GM18873 (cell line): ENCODE results near the gene LIN7C.
"Not testable (repeated sequence)": the region's sequence is repeated elsewhere in the genome, so short reads cannot be mapped to it uniquely, and the experiment has no call there.

Source experiments
- ATAC-seq: cut with Tn5 transposase; IDR thresholded peaks from one replicate; pipeline ENCODE4 v1.9.1; 2021; ENCODE audit warnings: mild to moderate bottlenecking, moderate library complexity, moderate number of reproducible peaks; ENCODE audit not compliant: unreplicated experiment, low FRiP score

Gene LIN7C, protein sequence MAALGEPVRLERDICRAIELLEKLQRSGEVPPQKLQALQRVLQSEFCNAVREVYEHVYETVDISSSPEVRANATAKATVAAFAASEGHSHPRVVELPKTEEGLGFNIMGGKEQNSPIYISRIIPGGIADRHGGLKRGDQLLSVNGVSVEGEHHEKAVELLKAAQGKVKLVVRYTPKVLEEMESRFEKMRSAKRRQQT

DNA sequence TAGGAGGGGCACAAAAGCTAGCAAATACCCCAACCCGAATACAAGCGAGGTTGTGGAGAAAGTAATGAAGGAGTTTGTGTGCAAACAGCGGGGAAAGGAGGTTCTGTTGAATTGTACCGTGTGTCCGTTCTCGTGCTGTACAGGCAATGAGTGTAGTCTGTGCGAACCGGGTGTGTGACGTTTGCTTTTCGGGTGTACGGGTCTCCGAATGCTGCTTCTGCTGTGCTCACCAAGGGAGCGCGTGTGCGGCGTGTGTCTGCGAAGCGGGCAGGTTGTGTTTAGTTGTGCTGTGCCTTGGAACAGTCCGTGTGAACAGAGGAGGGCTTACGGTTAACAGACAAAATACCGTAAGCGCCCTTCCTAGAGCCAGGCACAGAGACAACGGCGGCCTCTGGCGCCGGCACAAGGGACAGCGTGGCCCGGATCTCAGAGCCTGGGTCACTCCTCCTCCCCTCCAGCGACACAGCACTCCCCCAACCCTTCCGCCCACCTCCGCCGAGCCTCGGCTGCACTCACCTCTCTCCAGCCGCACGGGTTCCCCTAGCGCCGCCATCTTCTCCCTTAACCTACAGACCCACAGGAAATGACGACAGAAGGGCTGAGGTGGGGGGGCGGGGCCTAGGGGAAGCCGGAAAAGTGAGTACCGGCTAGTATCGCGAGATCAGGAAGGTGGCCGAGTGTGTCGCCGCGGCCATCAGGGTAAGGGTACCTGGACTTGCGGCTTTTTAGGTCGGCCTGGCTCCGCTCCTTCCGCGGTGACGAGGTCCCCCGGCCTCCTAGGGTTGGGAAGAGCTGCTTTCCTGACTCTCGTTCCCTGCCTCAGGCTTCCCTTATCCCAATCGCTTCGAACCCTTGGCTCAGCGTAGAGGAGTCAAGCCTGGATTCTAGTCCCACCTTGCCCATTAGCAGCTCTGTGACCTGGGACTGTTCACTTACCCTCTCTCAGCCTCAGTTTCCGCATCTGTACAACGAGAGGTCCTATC, at the start of gene LIN7C:
Gene LIN7C, minus strand, starts transcription at position 570 of the 983 bp plus-strand sequence. Its CDS starts 17 bp downstream, at position 553.
- ATAC-seq, result peak; percentile 95

DNA sequence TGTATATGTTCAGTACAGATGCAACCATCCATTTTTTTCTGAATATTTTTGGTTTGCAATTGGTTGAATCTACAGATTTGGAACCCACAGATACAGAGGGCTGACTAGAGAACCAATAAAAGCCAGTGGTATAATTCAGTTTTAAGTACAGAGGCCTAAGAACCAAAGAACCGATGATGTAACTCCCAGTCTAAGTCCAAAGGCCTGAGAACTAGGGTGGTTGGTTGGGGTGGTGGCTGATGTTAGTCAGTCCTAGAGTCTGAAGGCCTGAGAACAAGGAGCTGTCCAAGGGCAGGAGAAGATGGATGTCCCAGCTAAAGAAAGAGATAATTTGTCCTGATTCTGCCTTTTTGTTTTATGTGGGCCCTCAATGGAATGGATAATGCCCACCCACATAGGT, 48.7 kb upstream of the LIN7C start:
- ATAC-seq, result no peak

DNA sequence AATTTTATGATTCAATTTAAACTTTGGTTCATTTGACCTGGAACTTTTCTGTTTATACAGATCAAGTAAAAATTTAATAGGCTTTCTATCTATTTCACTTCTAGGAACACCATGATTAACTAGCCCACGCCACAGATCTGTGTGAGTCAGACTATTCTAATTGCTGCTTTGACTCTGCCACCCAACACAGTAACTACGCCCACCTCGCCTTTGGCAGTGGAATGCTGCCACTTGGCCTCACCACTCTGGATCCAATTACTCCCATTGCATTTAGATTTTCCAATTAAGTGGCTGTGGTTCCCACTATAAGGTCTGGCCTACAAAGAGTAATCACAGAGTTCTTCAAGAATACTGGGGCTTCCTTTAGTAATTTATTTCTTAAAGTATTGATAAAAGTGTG, 46.6 kb upstream of the LIN7C start:
- no peak for ATAC-seq

DNA sequence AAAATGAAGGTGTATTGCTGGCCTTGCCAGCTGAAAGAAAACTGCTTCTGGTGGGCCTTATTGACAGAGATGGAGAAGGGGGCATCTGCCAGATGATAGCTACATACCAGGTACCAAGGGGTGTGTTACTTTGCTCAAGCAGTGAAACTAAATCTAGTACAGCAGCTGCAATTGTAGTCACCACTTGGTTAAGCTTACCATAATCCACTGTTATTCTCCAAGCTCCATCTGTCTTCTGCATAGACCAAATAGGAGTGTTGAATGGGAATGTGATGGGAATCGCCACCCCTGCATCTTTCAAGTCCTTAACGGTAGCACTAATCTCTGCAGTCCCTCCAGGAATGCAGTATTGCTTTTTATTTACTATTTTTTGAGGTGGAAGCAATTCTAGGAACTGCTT, 45.8 kb upstream of the LIN7C start:
- no peak for ATAC-seq

DNA sequence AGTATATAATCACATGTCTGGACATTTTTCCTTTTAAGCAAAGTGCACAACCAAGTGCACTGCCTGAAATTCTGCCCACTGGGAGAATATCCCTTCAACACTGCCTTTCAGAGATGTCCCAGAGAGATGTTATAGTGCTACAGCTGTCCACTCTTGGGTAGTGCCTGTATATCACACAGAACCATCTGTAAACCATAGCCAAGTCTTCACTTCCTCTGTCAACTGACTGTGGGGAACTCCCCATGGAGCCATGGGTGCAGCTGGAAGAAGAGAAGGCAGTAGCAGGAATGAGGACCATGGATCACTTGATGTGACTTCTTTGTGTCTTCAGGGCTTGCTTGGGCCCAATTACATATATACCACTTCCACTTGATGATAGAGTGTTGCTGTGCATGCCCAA, 44.6 kb upstream of the LIN7C start:
- no peak for ATAC-seq

DNA sequence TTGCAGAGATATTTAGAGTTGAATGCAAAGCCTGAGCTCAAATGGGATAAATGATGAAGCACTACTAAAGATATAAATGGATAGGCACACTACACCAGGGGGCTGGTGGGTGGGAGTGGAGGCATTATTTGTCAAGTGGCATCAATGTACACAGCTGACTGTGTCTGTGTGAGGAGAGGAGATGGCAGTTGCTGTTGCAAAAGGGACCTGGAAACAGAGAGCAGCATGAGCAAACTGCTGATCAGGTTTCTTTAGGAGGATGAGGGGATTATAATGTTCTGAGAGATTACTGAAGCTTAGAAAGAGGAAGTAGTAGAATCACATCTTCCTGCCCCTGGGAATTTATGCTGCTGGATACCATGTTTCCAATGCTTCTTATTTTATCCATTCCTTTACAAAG, 39.4 kb upstream of the LIN7C start:
- ATAC-seq, result no peak

DNA sequence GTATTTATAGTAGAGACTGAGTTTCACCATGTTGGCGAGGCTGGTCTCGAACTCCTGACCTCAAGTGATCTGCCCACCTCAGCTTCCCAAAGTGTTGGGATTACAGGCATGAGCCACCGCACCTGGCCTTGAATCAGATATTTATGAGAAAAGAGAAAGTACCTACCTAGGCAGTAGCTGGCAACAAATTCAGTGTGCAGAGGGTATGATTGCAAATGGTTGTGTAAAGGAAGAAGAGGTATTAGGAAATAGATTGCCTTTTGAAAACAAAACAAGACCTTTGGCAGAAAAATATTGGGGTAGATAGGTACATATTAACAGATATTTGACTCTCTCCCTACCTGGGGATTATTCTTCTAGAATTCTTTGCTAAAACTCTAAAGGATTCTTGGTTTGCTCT, 38.5 kb upstream of the LIN7C start:
- ATAC-seq, result no peak

DNA sequence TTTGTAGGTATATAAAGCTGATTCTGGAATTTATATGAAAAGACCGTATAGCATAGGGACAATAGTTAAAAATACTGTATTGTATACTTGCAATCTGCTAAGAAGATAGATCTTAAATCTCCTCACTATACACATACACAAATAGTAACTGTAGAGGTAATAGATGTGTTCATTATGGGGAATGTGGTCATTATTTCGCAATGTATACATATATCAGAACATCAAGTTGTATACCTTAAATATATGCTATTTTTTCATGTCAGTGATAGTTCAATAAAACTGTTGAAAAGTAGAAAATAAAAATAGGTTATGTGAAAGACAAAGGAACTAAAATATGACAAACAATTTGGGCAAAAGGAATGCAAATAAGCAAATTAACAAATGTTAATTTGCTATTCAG, 35.2 kb upstream of the LIN7C start:
- no peak for ATAC-seq

DNA sequence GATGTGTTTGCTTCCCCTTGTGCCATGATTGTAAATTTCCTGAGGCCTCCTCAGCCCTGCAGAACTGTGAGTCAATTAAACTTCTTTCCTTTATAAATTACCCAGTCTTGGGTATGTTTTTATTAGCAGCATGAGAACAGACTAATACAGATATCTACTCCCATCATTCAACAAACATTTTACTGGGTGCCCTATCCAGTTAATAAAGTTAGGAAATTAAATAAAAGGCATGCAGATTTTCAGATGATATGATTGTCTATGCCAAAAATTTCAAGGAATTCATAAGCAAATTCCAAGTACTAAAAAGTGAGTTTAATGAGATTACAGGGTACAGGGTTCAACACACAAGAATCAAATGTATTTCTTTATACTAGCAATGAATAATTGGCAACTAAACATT, 33.5 kb upstream of the LIN7C start:
- no peak for ATAC-seq

DNA sequence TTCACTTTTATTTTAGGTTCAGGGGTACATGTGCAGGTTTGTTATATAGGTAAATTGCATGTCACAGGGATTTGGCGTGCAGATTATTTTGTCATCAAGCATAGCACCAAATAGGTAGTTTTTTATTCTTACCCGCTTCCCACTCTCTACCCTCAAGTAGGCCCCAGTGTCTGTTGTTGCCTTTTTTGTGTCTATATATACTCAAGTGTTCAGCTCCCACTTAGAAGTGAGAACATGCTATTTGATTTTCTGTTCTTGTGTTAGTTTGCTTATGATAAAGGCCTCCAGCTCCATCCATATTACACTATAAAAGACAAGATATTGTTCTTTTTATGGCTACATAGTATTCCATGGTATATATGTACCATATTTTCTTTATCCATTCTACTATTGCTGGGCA, 28.5 kb upstream of the LIN7C start:
- ATAC-seq, result no peak

DNA sequence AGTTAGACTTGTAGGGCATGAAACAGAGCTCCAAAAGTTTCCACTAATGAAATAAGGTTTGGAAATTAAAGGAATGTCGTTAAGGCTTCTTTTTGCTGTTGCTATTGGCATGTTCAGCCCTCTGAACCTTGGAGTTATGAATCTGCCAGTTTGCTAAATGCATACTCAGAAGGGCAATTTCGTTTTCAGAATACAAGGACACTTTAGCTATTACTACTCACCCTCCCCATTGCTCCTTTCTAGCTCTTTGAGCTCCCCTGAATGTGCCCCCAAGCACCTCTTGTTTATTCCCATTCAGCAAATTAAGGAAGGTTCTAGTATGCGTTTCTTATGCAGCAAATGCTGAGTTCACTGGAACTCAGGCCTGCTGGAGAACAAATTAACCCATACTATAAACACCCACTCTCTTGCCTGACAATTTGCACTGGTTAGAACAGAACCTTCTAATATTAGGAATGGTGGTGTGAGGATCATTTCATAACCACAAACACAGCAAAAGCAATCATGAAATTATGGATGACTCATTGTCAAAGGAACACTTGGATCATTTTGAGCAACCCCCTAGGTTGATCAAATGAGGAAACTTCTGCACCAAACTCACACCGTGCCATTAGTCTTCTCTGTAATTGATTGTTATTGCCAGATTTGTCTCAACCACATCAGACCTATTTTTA, 26.2 kb upstream of the LIN7C start:
- no peak for ATAC-seq

DNA sequence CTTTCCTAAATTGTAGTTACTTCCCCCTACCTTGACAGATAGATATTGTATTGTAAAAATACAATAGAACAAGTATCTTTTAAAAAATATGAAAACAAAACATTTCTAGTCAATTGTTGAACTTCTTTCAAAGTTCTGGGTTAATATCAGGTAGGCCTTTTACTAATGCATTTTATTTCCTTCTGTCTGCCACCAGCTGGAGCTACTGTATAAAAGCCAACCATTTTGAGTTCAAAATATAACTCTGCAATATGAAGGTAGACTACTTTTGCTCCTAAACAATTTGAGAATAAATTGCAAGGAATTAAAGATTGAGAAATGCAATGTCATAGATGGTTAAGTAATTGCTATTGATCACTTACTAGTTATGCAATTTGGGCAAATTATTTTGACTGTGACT, 22.1 kb upstream of the LIN7C start:
- ATAC-seq, result no peak

DNA sequence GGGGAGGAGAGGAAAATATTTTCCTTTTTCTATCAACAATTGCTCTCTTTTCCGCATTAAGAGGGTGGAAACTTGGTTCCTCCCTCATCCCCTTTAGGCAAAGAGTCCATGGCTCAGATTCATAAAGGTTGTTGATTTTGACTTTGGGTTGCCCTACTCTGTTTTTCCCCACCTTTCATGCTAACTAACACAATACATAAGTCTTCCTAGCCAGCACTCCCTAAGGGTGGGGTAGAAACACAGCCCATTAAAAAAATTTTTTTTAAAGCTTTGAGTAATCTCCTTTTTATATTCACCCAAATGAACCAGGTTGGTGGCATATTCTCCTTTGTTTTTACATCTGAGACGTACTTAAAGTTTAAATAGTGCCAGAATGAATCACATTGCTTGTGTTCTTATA, 20.0 kb upstream of the LIN7C start:
- ATAC-seq, result no peak

DNA sequence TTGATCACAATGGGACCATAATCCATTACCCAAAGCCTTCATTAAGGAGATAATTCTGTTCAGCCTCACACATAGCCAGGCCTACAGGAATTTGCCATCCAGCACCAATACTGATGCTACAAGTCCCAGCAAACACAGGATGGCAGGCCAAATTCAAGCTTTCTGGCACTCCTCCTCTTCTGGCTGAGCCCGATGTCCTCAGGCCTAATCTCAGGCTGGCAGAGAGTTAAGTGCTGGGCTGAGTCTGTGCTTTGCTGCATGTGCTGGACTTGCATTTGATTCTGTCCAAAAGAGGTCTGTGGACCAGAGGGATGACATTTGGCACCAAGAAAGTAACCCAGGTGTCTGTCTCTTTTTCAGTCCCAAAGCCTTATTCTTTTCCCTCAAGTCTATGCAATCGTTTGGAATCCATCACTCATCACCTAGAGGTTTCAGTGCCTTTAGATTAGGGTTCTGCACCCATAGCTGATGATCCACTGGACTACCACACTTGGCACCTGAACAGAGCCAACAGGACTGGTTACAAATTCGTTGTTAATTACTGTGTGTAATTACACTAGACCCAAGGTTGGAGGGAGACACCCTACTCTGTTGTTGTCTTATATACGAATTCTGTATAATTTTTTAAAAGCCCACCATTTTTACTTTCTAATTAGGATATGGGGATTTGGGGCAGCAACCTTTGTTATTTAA, 19.4 kb upstream of the LIN7C start:
- ATAC-seq, result no peak

DNA sequence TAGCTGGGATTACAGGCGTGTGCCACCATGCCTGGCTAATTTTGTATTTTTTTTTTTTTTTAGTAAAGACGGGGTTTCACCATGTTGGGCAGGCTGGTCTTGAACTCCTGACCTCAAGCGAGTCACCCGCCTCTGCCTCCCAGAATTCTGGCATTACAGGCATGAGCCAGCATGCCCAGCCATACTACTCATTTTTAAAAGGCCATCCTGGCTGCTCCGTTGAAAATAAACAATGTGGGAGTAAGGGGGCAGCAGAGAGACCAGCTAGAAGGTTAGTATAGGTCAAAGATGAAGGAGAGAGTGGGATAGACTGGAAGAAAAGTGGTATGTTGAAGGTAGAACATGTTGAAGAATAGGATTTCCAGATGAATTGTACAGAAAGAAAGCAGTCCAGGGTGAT, 17.6 kb upstream of the LIN7C start:
- no peak for ATAC-seq

DNA sequence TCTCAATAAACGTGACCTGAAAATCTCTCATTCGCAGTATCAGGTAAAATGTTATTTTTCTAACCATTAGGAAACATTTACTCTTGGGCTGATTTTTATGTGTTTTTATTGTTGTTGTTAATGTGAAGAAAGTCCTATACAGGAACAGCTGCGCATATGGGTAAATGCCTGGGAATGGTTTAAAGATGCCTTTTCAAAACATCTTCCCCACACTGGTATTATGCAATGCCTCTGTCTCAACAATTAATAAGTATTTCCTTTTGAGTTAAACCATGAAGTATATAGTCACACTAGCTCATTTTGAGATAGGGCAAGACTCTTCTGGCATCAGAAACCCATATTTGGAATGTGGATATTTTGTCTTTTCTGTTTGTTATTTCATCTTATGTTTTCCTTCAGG, 13.7 kb upstream of the LIN7C start:
- no peak for ATAC-seq

DNA sequence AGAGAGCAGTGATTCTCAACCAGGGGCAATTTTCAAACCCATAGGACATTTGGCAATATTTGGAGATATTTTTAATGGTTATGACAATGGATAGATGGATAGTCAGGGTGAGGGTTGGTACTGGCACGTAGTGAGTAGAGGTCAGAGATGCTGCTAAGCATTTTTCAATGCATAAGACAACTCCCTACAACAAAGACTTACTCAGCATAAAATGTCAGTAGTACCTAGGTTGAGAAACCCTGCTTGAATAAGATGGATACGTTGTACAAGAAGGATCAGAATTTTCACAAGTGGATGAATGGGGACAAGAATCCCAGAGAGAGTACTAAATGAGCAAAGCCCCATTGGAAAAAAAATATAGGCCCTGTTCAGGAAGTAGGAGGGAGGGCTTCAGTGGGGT, 11.9 kb upstream of the LIN7C start:
- no peak for ATAC-seq

DNA sequence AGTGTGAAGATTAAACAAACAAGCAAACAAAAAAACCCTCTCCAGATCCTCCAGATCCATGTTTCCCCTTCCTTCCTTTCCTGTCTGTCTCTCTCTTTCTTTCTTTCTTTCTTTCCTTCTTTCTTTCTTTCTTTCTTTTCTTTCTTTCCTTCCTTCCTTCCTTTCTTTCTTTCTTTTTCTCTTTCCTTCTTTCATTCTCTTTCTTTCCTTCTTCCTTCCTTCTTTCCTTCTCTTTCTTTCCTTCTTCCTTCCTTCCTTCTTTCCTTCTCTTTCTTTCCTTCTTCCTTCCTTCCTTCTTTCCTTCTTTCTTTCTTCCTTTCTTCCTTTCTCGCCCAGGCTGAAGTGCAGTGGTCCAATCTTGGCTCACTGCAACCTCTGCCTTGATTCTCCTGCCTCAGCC, 10.9 kb upstream of the LIN7C start:
- not testable (repeated sequence) for ATAC-seq

DNA sequence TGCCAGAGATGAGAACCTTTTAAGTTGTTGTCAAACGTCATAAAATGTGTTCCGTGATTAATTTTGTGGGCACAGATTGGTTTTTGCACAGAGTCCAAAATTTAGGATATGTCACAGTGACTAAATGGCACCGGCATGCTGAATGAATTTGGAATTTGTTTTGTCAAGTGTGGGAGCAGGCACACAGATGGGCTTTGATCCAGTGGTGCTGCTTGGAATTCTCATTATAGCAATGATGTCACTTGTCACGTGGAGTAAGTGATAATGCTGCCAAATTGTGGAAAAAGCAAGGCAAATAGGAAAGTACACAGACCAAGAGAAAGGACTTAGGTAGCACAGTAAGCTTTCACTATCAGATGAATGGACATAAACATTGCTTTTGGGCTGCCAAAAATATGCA, 8.0 kb upstream of the LIN7C start:
- no peak for ATAC-seq

DNA sequence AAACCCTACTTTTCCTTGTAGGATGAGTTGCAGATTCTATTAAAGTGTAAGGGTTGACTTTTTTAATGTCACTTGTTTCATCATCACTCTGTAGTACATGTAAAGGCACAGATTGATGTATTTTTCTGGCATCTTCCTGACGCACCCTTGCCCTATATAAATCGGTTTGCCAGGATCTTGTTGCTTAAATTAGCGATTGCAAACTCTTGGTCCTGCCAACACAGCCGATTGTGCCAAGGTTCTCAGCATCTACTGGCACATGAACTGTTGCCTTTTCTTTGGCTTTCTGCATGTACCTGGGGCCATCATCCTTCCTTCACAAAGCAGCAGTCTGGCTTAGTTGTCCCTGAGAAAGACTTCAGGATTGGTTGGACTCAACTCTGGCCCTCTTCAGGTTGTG, 7.5 kb upstream of the LIN7C start:
- ATAC-seq, result no peak

DNA sequence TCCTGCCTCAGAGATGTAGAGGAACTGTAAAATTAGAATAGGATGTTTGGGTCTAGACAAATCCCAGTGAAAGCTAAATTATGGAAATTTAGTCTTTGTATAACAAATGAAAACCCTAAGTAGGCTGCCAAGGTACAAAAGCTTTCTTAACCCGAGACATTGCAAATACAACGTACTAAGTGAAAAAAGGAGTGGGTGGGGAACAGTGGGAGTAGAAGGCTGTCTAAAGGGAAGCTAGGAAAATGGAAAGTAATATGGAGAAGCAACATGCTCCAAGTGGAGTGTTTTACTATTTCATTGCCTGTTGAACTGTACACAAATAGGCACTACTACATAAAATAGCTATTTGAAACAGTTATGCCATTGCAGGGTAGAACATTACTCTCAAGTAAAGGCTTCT, 6.8 kb upstream of the LIN7C start:
- ATAC-seq, result no peak
